H1 (cell line): ENCODE measurements around the gene NDUFA9. TPM values are rescaled to one million over a fixed set of nuclear protein-coding genes. Genes with fewer than 3 reads are reported as not detected.

ENCODE experiments used
- CREB1 ChIP-seq: IDR thresholded peaks from 2 replicates; pipeline ENCODE4 v1.6.1; 2012; ENCODE audit warnings: inconsistent platforms
- RFX5 ChIP-seq: IDR thresholded peaks from 2 replicates; pipeline ENCODE4 v1.6.1; 2011; ENCODE audit warnings: low read depth, low read length, improper control_type of control experiment, borderline replicate concordance
- polyA plus RNA-seq, 7 experiments: library from polyadenylated mRNA; depleted of rRNA in 3 of 7; stranded (reverse) in 5 of 7; unstranded in 2 of 7; fragments of >200 nt in 5 of 7; fragments of 200-250 nt in 2 of 7; gene quantifications; 1 replicate in 5 of 7; 2 replicates in 1 of 7; 4 replicates in 1 of 7; pipeline versions ENCODE4 v1.2.1 to v1.2.3, GENCODE V29; 2011 to 2013; ENCODE audit warnings: missing spikeins in 2 of 7, mixed read lengths in 2 of 7
- total RNA-seq: library from RNA; stranded (reverse); fragmentation: NEBNext Ultra II Directional; extraction: Animal tissue kit (Norgen Biotek cat#: 25700); gene quantifications from 2 replicates; pipeline ENCODE4 v1.2.1, GENCODE V29; 2021

The NDUFA9 gene
- total and polyA plus RNA-seq, 2 of the 8 experiments (the other 6 are each of a cell fraction or from before 2014, with no cell fraction given), result 50.2 to 67.0 TPM

- TF ChIP-seq CREB1, result no peak
- no peak for TF ChIP-seq RFX5
Measured at GRCh38 chr12:4653691-4654090, 4.8 kb downstream of the NDUFA9 start (continued).
